SK-N-SH (cell line): ENCODE results near the gene PPA2. TPM values are rescaled to one million over a fixed set of nuclear protein-coding genes. Genes with fewer than 3 reads are reported as not detected.
"Not testable (repeated sequence)": the region's sequence is repeated elsewhere in the genome, so short reads cannot be mapped to it uniquely, and the experiment has no call there.

Source experiments
- CTCF ChIA-PET: fragments of 300-600, 350-600 bp; formaldehyde crosslinking; extraction: SDS; loops from one replicate; lab custom pipeline; 2021; lab: Yijun Ruan, JAX
- POLR2A ChIA-PET: fragments of 350-600 bp; sonication (Branson Sonifier 250); formaldehyde crosslinking; extraction: SDS; loops from one replicate; lab custom pipeline; 2020; ENCODE audit warnings: antibody characterized with exemption, inconsistent platforms; lab: Yijun Ruan, JAX
- DNase-seq: peaks from one replicate; pipeline ENCODE4 v3.0.0; 2012
- H2AFZ ChIP-seq: fragments of 200-600 bp; sonication (generic); 2 replicates; pipeline ENCODE4 v1.8.1; 2016; ENCODE audit warnings: antibody characterized with exemption, mild to moderate bottlenecking, low read depth
- H3F3A ChIP-seq: fragments of 200-600 bp; sonication (generic); replicated peaks from 2 replicates; pipeline ENCODE3; 2016; ENCODE audit warnings: antibody characterized with exemption, mild to moderate bottlenecking; ENCODE audit not compliant: insufficient read depth
- H3K27ac ChIP-seq, 2 experiments: fragments of 200-500 bp in 1 of 2; fragments of 200-600 bp in 1 of 2; sonication (Bioruptor generic) in 1 of 2; sonication (generic), shearing (Covaris generic) in 1 of 2; 2 replicates each; pipeline versions ENCODE4 v1.5.1 to v1.6.1; 2014 to 2016; ENCODE audit warnings: low read depth in 2 of 2, inconsistent platforms in 1 of 2, low read length in 1 of 2, mild to moderate bottlenecking in 1 of 2, mixed read lengths in 1 of 2
- H3K27me3 ChIP-seq: fragments of 200-600 bp; sonication (generic), shearing (Covaris generic); 2 replicates; pipeline ENCODE4 v1.6.1; 2016; ENCODE audit warnings: mixed run types; ENCODE audit not compliant: insufficient read depth
- H3K36me3 ChIP-seq, 2 experiments: fragments of 200-500 bp in 1 of 2; fragments of 200-600 bp in 1 of 2; sonication (Bioruptor generic) in 1 of 2; sonication (generic) in 1 of 2; replicated peaks in 1 of 2; 2 replicates each; pipeline versions ENCODE3 to v1.5.1; 2014 to 2016; ENCODE audit warnings: low read length in 1 of 2, mild to moderate bottlenecking in 1 of 2; ENCODE audit not compliant: insufficient read depth in 2 of 2, control insufficient read depth in 1 of 2
- H3K4me1 ChIP-seq, 2 experiments: fragments of 200-500 bp in 1 of 2; fragments of 200-600 bp in 1 of 2; sonication (Bioruptor generic) in 1 of 2; sonication (generic), shearing (Covaris generic) in 1 of 2; 2 replicates each; pipeline versions ENCODE4 v1.5.1 to v1.6.1; 2014 to 2016; ENCODE audit warnings: low read depth in 1 of 2, low read length in 1 of 2, mixed run types in 1 of 2; ENCODE audit not compliant: insufficient read depth in 2 of 2, control insufficient read depth in 1 of 2
- H3K4me2 ChIP-seq: fragments of 200-600 bp; sonication (generic), shearing (Covaris generic); 2 replicates; pipeline ENCODE4 v1.6.1; 2017; ENCODE audit warnings: mixed run types
- H3K4me3 ChIP-seq, 2 experiments: fragments of 200-500 bp in 1 of 2; fragments of 200-600 bp in 1 of 2; sonication (Bioruptor generic) in 1 of 2; sonication (generic), shearing (Covaris generic) in 1 of 2; 2 replicates each; pipeline versions ENCODE4 v1.5.1 to v1.8.1; 2014 to 2016; ENCODE audit warnings: low read depth in 2 of 2, inconsistent platforms in 1 of 2, low read length in 1 of 2, mild to moderate bottlenecking in 1 of 2, mixed read lengths in 1 of 2, moderate library complexity in 1 of 2
- H3K79me2 ChIP-seq: fragments of 200-600 bp; sonication (generic); 2 replicates; pipeline ENCODE4 v1.8.1; 2017; ENCODE audit warnings: mild to moderate bottlenecking; ENCODE audit not compliant: insufficient read depth
- H3K9ac ChIP-seq: fragments of 200-600 bp; sonication (generic); 2 replicates; pipeline ENCODE4 v1.6.1; 2017; ENCODE audit warnings: mixed run types
- H3K9me2 ChIP-seq: fragments of 200-600 bp; sonication (generic); 2 replicates; pipeline ENCODE4 v1.6.1; 2017; ENCODE audit warnings: mixed run types
- H3K9me3 ChIP-seq: fragments of 200-600 bp; sonication (generic); 2 replicates; pipeline ENCODE4 v1.6.1; 2017; ENCODE audit warnings: mixed run types, mild to moderate bottlenecking, moderate library complexity
- H4K20me1 ChIP-seq: fragments of 200-600 bp; sonication (generic); 2 replicates; pipeline ENCODE4 v1.6.1; 2017; ENCODE audit warnings: mild to moderate bottlenecking, mixed run types; ENCODE audit not compliant: insufficient read depth
- EP300 ChIP-seq, 2 experiments: IDR thresholded peaks; 2 replicates each; pipeline versions ENCODE4 v1.4.0 to v1.6.1; 2012; ENCODE audit warnings: borderline replicate concordance in 1 of 2, low read depth in 1 of 2, low read length in 1 of 2
- FOXJ3 ChIP-seq: sonication (generic); formaldehyde crosslinking; IDR thresholded peaks from 2 replicates; pipeline ENCODE4 v1.5.1; 2020; ENCODE audit warnings: mild to moderate bottlenecking, missing genetic modification reagents
- FOXM1 ChIP-seq: IDR thresholded peaks from 2 replicates; pipeline ENCODE4 v1.4.0; 2012; ENCODE audit warnings: low read depth, mild to moderate bottlenecking
- GATA2 ChIP-seq: sonication (generic); formaldehyde crosslinking; IDR thresholded peaks from 2 replicates; pipeline ENCODE4 v1.5.0; 2020; ENCODE audit warnings: mild to moderate bottlenecking, missing genetic modification reagents
- POLR2AphosphoS5 ChIP-seq: IDR thresholded peaks from 2 replicates; pipeline ENCODE4 v1.6.1; 2012; ENCODE audit warnings: low read depth, low read length
- RAD21 ChIP-seq: IDR thresholded peaks from 2 replicates; pipeline ENCODE4 v1.6.1; 2012; ENCODE audit warnings: mild to moderate bottlenecking, low read length
- RCOR1 ChIP-seq: fragments of 150-350 bp; IDR thresholded peaks from 2 replicates; pipeline ENCODE4 v1.6.1; 2017; ENCODE audit warnings: antibody characterized with exemption, low read length
- RFX5 ChIP-seq: IDR thresholded peaks from 2 replicates; pipeline ENCODE4 v1.6.1; 2012; ENCODE audit warnings: mild to moderate bottlenecking, improper control_type of control experiment, low read length
- RXRA ChIP-seq: IDR thresholded peaks from 2 replicates; pipeline ENCODE4 v1.4.0; 2012; ENCODE audit warnings: low read depth, mild to moderate bottlenecking, borderline replicate concordance
- SIN3A ChIP-seq: IDR thresholded peaks from 2 replicates; pipeline ENCODE4 v1.6.1; 2012; ENCODE audit warnings: low read depth, mild to moderate bottlenecking, low read length, moderate library complexity, borderline replicate concordance
- YY1 ChIP-seq: IDR thresholded peaks from 2 replicates; pipeline ENCODE4 v1.4.0; 2012; ENCODE audit warnings: low read depth, mild to moderate bottlenecking
- WGBS: methylation state at CpG from one replicate; pipeline ENCODE4 v1.1.6; 2017; ENCODE audit warnings: low lambda C conversion rate; 5-methylcytosine and 5-hydroxymethylcytosine counted together
- polyA plus RNA-seq, 3 experiments: library from polyadenylated mRNA; depleted of rRNA; stranded (reverse); fragments of >200 nt; gene quantifications; 2 replicates each; pipeline ENCODE4 v1.2.3, GENCODE V29; 2012
- TF ChIP-seq, protein P1 (sequence below): IDR thresholded peaks from 2 replicates; pipeline ENCODE4; 2012
- TF ChIP-seq, protein P2 (sequence below): IDR thresholded peaks from 2 replicates; pipeline ENCODE4 v1.4.0; 2012; ENCODE audit warnings: low read depth, borderline replicate concordance
- TF ChIP-seq, protein P3 (sequence below): IDR thresholded peaks from 2 replicates; pipeline ENCODE4 v1.4.0; 2012; ENCODE audit warnings: low read depth
- TF ChIP-seq, protein P4 (sequence below): IDR thresholded peaks from 2 replicates; pipeline ENCODE4 v1.4.0; 2012; ENCODE audit warnings: low read depth, borderline replicate concordance

Gene PPA2
- polyA plus RNA-seq, 1 of the 3 experiments (the other 2 are of a cell fraction): 57.8 TPM

DNA sequence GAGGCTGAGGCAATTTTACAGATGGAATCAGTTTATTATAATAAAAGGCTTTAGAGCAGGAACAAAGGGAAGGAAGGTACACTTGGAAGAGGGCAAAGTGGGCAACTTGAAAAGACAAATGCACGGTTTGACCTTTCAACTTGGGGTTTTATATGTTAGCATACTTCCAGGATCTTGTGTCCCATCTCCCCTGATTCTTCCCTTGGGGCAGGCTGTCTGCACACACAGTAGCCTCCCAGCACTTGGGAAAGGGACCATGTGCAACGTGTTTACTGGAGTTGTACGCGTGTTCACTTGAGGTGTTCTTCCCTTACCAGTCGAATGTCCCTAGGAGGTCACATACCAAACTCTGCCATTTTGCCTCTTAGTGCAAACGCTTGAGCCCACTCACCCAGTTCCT lies 7.3 kb downstream of the PPA2 start:
- 100% methylated on average over 6 of the region's 6 CpGs for WGBS
- Histone ChIP-seq H3K9ac (no peak overlapping the region), H3K4me2 (no peak overlapping the region), H3K9me3 (no peaks in the 10 kb centered on the region), H3K4me3 (no peak overlapping the region), H2AFZ (no peak overlapping the region), H3K27ac (no peak overlapping the region), H3F3A (no peaks in the 10 kb centered on the region), H3K27me3 (no peaks in the 10 kb centered on the region), H4K20me1 (no peaks in the 10 kb centered on the region), H3K9me2 (no peaks in the 10 kb centered on the region), H3K36me3 (peaks cover 13 to 24% of the 10 kb centered on the region in 2 experiments), H3K4me1 (peaks cover 3 to 8% of the 10 kb centered on the region in 2 experiments; a peak in 3 of 4 replicates), H3K79me2 (peaks cover 54% of the 10 kb centered on the region)
- TF ChIP-seq EP300 (IDR thresholded peaks at IDR 0.05; ENCODE audit: borderline replicate concordance in 1 of 2, low read depth in 1 of 2, low read length in 1 of 2) (no peak), POLR2AphosphoS5 (no peak), GATA2 (no peak), FOXJ3 (CRISPR knock-in tag) (no peak), YY1 (no peak), RXRA (no peak), RCOR1 (no peak), RFX5 (no peak), FOXM1 (no peak), RAD21 (no peak), SIN3A (no peak)
- TF ChIP-seq, protein P1, sequence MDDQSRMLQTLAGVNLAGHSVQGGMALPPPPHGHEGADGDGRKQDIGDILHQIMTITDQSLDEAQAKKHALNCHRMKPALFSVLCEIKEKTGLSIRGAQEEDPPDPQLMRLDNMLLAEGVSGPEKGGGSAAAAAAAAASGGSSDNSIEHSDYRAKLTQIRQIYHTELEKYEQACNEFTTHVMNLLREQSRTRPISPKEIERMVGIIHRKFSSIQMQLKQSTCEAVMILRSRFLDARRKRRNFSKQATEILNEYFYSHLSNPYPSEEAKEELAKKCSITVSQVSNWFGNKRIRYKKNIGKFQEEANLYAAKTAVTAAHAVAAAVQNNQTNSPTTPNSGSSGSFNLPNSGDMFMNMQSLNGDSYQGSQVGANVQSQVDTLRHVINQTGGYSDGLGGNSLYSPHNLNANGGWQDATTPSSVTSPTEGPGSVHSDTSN: no peak
- TF ChIP-seq, protein P2, sequence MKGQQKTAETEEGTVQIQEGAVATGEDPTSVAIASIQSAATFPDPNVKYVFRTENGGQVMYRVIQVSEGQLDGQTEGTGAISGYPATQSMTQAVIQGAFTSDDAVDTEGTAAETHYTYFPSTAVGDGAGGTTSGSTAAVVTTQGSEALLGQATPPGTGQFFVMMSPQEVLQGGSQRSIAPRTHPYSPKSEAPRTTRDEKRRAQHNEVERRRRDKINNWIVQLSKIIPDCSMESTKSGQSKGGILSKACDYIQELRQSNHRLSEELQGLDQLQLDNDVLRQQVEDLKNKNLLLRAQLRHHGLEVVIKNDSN: no peak
- TF ChIP-seq, protein P3, sequence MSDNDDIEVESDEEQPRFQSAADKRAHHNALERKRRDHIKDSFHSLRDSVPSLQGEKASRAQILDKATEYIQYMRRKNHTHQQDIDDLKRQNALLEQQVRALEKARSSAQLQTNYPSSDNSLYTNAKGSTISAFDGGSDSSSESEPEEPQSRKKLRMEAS: no peak
- TF ChIP-seq, protein P4, sequence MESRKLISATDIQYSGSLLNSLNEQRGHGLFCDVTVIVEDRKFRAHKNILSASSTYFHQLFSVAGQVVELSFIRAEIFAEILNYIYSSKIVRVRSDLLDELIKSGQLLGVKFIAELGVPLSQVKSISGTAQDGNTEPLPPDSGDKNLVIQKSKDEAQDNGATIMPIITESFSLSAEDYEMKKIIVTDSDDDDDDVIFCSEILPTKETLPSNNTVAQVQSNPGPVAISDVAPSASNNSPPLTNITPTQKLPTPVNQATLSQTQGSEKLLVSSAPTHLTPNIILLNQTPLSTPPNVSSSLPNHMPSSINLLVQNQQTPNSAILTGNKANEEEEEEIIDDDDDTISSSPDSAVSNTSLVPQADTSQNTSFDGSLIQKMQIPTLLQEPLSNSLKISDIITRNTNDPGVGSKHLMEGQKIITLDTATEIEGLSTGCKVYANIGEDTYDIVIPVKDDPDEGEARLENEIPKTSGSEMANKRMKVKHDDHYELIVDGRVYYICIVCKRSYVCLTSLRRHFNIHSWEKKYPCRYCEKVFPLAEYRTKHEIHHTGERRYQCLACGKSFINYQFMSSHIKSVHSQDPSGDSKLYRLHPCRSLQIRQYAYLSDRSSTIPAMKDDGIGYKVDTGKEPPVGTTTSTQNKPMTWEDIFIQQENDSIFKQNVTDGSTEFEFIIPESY: no peak
- ChIA-PET CTCF (no interaction called here), POLR2A (no interaction called here)
- DNase-seq: no peak

DNA sequence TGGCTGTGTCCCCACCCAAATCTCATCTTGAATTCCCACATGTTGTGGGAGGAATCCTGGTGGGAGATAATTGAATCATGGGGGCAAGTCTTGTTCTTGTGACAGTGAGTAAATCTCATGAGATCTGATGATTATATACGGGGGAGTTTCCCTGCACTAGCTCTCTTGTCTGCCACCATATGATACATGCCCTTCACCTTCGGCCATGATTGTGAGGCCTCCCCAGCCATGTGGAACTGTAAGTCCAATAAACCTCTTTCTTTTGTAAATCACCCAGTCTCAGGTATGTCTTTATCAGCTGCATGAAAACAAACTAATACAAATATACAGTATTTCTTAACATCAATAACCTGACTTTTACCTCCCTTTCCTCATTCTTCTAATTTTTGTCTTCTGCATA lies 9.3 kb downstream of the PPA2 start:
- H3F3A ChIP-seq, DNase-seq, H4K20me1 ChIP-seq, H3K27ac ChIP-seq, H3K4me2 ChIP-seq, H3K4me3 ChIP-seq, POLR2A ChIA-PET, H2AFZ ChIP-seq, H3K9me3 ChIP-seq, H3K4me1 ChIP-seq, H3K27me3 ChIP-seq, H3K9me2 ChIP-seq, H3K9ac ChIP-seq: not testable (repeated sequence)
- H3K79me2 ChIP-seq: peaks cover 33% of the 10 kb centered on the region
- peaks cover 10 to 22% of the 10 kb centered on the region in 2 experiments for H3K36me3 ChIP-seq
- 93% methylated on average over 2 of the region's 2 CpGs for WGBS
- CTCF ChIA-PET: interaction anchor here (1.5 kb wide), 1 partner anchor 9 kb away, joined by 8 read pairs; the partner anchor contains the start of gene PPA2
